IMR-90 (cell line): ENCODE measurements around the gene KDM5A. TPM values are rescaled to one million over a fixed set of nuclear protein-coding genes. Genes with fewer than 3 reads are reported as not detected.

Experiments
- ATAC-seq: fragments of 200-7000 bp; cut with Tn5 transposase; 2 replicates; pipeline ENCODE4 v1.9.1; 2020; ENCODE audit warnings: low read depth, mild to moderate bottlenecking, moderate library complexity
- BruUV-seq: library from RNA; stranded (reverse); fragments of 400-500 nt; replicated peaks from 2 replicates; lab custom pipeline; 2021; lab: Mats Ljungman, UMichigan
- CTCF ChIA-PET: fragments of 300-600 bp; formaldehyde crosslinking; extraction: SDS; loops from one replicate; lab custom pipeline; 2021; ENCODE audit warnings: antibody characterized with exemption; lab: Yijun Ruan, JAX
- POLR2A ChIA-PET: fragments of 300-600 bp; sonication (Branson Sonifier 250); formaldehyde crosslinking; loops from one replicate; lab custom pipeline; 2022; ENCODE audit warnings: antibody characterized with exemption; ENCODE audit not compliant: unreplicated experiment; lab: Charles Lee
- DNase-seq: peaks from one replicate; pipeline ENCODE4 v3.0.0; 2013
- H2AFZ ChIP-seq: replicated peaks from 2 replicates; pipeline ENCODE3; 2013; ENCODE audit warnings: low read length, mild to moderate bottlenecking; ENCODE audit not compliant: poor library complexity
- H2AK5ac ChIP-seq: 2 replicates; pipeline ENCODE4 v1.6.1; 2013; ENCODE audit warnings: low read depth, low read length, inconsistent platforms
- H2AK9ac ChIP-seq: replicated peaks from 2 replicates; pipeline ENCODE3; 2013; ENCODE audit warnings: mild to moderate bottlenecking, low read depth, low read length, moderate library complexity; ENCODE audit not compliant: poor library complexity
- H2BK120ac ChIP-seq: 2 replicates; pipeline ENCODE4 v1.6.1; 2013; ENCODE audit warnings: low read depth, low read length, inconsistent platforms
- H2BK15ac ChIP-seq: 3 replicates; pipeline ENCODE4 v1.6.1; 2013; ENCODE audit warnings: low read depth, low read length, inconsistent platforms
- H2BK20ac ChIP-seq: 2 replicates; pipeline ENCODE4 v1.6.1; 2013; ENCODE audit warnings: low read depth, mild to moderate bottlenecking, inconsistent platforms, low read length, moderate library complexity
- H2BK5ac ChIP-seq: 2 replicates; pipeline ENCODE4 v1.6.1; 2013; ENCODE audit warnings: mild to moderate bottlenecking, low read depth, low read length, inconsistent platforms; ENCODE audit not compliant: poor library complexity, severe bottlenecking
- H3K14ac ChIP-seq: replicated peaks from 2 replicates; pipeline ENCODE4 v1.6.1; 2013; ENCODE audit warnings: low read depth, low read length, inconsistent platforms
- H3K18ac ChIP-seq: 2 replicates; pipeline ENCODE4 v1.6.1; 2013; ENCODE audit warnings: low read depth, low read length, control low read depth
- H3K23ac ChIP-seq: 2 replicates; pipeline ENCODE4 v1.6.1; 2013; ENCODE audit warnings: low read depth, low read length, inconsistent platforms
- H3K27ac ChIP-seq: 2 replicates; pipeline ENCODE4 v1.5.1; 2013; ENCODE audit warnings: mild to moderate bottlenecking, control low read depth, low read length; ENCODE audit not compliant: insufficient read depth
- H3K27me3 ChIP-seq: 2 replicates; pipeline ENCODE4 v1.6.1; 2013; ENCODE audit warnings: low read length; ENCODE audit not compliant: control insufficient read depth, insufficient read depth
- H3K36me3 ChIP-seq: 2 replicates; pipeline ENCODE4 v1.6.1; 2013; ENCODE audit warnings: low read length, mixed read lengths; ENCODE audit not compliant: control insufficient read depth, insufficient read depth
- H3K4ac ChIP-seq: 2 replicates; pipeline ENCODE4 v1.6.1; 2013; ENCODE audit warnings: low read depth, low read length, inconsistent platforms
- H3K4me1 ChIP-seq: 2 replicates; pipeline ENCODE4 v1.6.1; 2013; ENCODE audit warnings: low read length, mixed read lengths; ENCODE audit not compliant: control insufficient read depth, insufficient read depth
- H3K4me2 ChIP-seq: 2 replicates; pipeline ENCODE4 v1.6.1; 2013; ENCODE audit warnings: low read depth, mild to moderate bottlenecking, control low read depth, low read length, moderate library complexity
- H3K4me3 ChIP-seq: 2 replicates; pipeline ENCODE4 v1.5.1; 2013; ENCODE audit warnings: low read depth, mild to moderate bottlenecking, control low read depth, low read length, moderate library complexity; ENCODE audit not compliant: insufficient read depth
- H3K56ac ChIP-seq: 2 replicates; pipeline ENCODE4 v1.6.1; 2013; ENCODE audit warnings: low read length, inconsistent platforms; ENCODE audit not compliant: insufficient read depth; ENCODE audit errors: extremely low read depth
- H3K79me1 ChIP-seq, 2 experiments: 2 replicates each; pipeline ENCODE4 v1.6.1; 2013; ENCODE audit warnings: low read length in 2 of 2, inconsistent platforms in 1 of 2, low read depth in 1 of 2
- H3K9ac ChIP-seq: 2 replicates; pipeline ENCODE4 v1.6.1; 2013; ENCODE audit warnings: low read depth, low read length, control low read depth
- H3K9me1 ChIP-seq: 2 replicates; pipeline ENCODE4 v1.6.1; 2013; ENCODE audit warnings: low read length, inconsistent platforms; ENCODE audit not compliant: insufficient read depth
- H3K9me3 ChIP-seq: 2 replicates; pipeline ENCODE4 v1.6.1; 2013; ENCODE audit warnings: low read length; ENCODE audit not compliant: control insufficient read depth, insufficient read depth
- H4K20me1 ChIP-seq: 2 replicates; pipeline ENCODE4 v1.6.1; 2013; ENCODE audit warnings: low read length, inconsistent platforms; ENCODE audit not compliant: insufficient read depth
- H4K5ac ChIP-seq: 2 replicates; pipeline ENCODE4 v1.6.1; 2013; ENCODE audit warnings: mild to moderate bottlenecking, low read depth, low read length, control low read depth
- H4K8ac ChIP-seq, 2 experiments: 2 replicates each; pipeline ENCODE4 v1.6.1; 2013; ENCODE audit warnings: low read depth in 2 of 2, low read length in 2 of 2, control low read depth in 1 of 2, inconsistent platforms in 1 of 2
- H4K91ac ChIP-seq: 2 replicates; pipeline ENCODE4 v1.6.1; 2013; ENCODE audit warnings: low read depth, low read length, inconsistent platforms; ENCODE audit not compliant: insufficient read depth
- BHLHE40 ChIP-seq: fragments of 150-350 bp; IDR thresholded peaks from 2 replicates; pipeline ENCODE4 v1.6.1; 2016; ENCODE audit warnings: mild to moderate bottlenecking, low read depth, low read length
- CEBPB ChIP-seq: IDR thresholded peaks from 2 replicates; pipeline ENCODE4 v1.6.1; 2012; ENCODE audit warnings: low read depth, low read length, improper control_type of control experiment
- CHD1 ChIP-seq: IDR thresholded peaks from 2 replicates; pipeline ENCODE4 v1.6.1; 2012; ENCODE audit warnings: low read depth, low read length, improper control_type of control experiment
- FOS ChIP-seq: fragments of 150-350 bp; IDR thresholded peaks from 2 replicates; pipeline ENCODE4 v1.6.1; 2016; ENCODE audit warnings: low read depth, low read length
- MAFK ChIP-seq: IDR thresholded peaks from 2 replicates; pipeline ENCODE4 v1.6.1; 2012; ENCODE audit warnings: low read depth, low read length, improper control_type of control experiment
- MAZ ChIP-seq: IDR thresholded peaks from 2 replicates; pipeline ENCODE4 v1.6.1; 2012; ENCODE audit warnings: low read depth, mild to moderate bottlenecking, low read length, improper control_type of control experiment, moderate library complexity, borderline replicate concordance
- MXI1 ChIP-seq: IDR thresholded peaks from 2 replicates; pipeline ENCODE4 v1.6.1; 2012; ENCODE audit warnings: low read depth, mild to moderate bottlenecking, low read length, moderate library complexity, borderline replicate concordance
- NFE2L2 ChIP-seq: fragments of 150-350 bp; IDR thresholded peaks from 2 replicates; pipeline ENCODE4 v1.6.1; 2016; ENCODE audit warnings: low read depth, mild to moderate bottlenecking, low read length
- POLR2A ChIP-seq: IDR thresholded peaks from 2 replicates; pipeline ENCODE4 v1.6.1; 2012; ENCODE audit warnings: mild to moderate bottlenecking, low read depth, low read length
- RAD21 ChIP-seq: IDR thresholded peaks from 2 replicates; pipeline ENCODE4 v1.6.1; 2012; ENCODE audit warnings: low read length, improper control_type of control experiment
- RCOR1 ChIP-seq: IDR thresholded peaks from 2 replicates; pipeline ENCODE4 v1.6.1; 2012; ENCODE audit warnings: mild to moderate bottlenecking, low read length, improper control_type of control experiment; ENCODE audit not compliant: insufficient replicate concordance
- RFX5 ChIP-seq: IDR thresholded peaks from 2 replicates; pipeline ENCODE4 v1.8.0; 2012; ENCODE audit warnings: low read depth, mild to moderate bottlenecking, low read length, moderate library complexity
- SMC3 ChIP-seq: fragments of 150-350 bp; IDR thresholded peaks from 2 replicates; pipeline ENCODE4 v1.6.1; 2016; ENCODE audit warnings: low read depth, mild to moderate bottlenecking, antibody characterized with exemption, low read length, moderate library complexity
- USF2 ChIP-seq: fragments of 150-350 bp; IDR thresholded peaks from 2 replicates; pipeline ENCODE4 v1.6.1; 2017; ENCODE audit warnings: mild to moderate bottlenecking, antibody characterized with exemption, low read length, low read depth
- WGBS, 2 experiments: methylation state at CpG; one replicate each; pipeline versions ENCODE4 v1.1.5 to v1.1.7; 2013; ENCODE audit warnings: missing lambda C conversion rate in 2 of 2; ENCODE audit not compliant: insufficient read length in 1 of 2; ENCODE audit errors: extremely low coverage in 2 of 2; 5-methylcytosine and 5-hydroxymethylcytosine counted together
- dilution Hi-C: fragments of 300-500 bp; cut with HindIII; formaldehyde crosslinking; loops from one replicate; pipeline ENCODE4 v1.14.3; 2018; ENCODE audit warnings: low sequenced_read_pairs; ENCODE audit not compliant: unreplicated experiment
- in situ Hi-C: fragments of 300-500 bp; cut with MboI; formaldehyde crosslinking; loops from 3 replicates; pipeline ENCODE4 v1.14.3; 2019; ENCODE audit warnings: low sequenced_read_pairs, inconsistent platforms, mixed read lengths
- intact Hi-C: fragments of 100-400 bp; cut with micrococcal nuclease; formaldehyde crosslinking; loops from 2 replicates; pipeline ENCODE4 v1.10.0; 2022
- polyA plus RNA-seq, 3 experiments: library from polyadenylated mRNA; depleted of rRNA; stranded (reverse); fragments of >200 nt; gene quantifications; 2 replicates each; pipeline ENCODE4 v1.2.3, GENCODE V29; 2012; ENCODE audit warnings: low replicate concordance in 1 of 3
- total RNA-seq: library from RNA; depleted of rRNA; stranded (reverse); fragments of >200 nt; gene quantifications from 2 replicates; pipeline ENCODE4 v1.2.3, GENCODE V29; 2012
- TF ChIP-seq, protein P1 (sequence below): fragments of 150-350 bp; IDR thresholded peaks from 2 replicates; pipeline ENCODE4 v1.6.1; 2016; ENCODE audit warnings: low read depth, mild to moderate bottlenecking, low read length, moderate library complexity, borderline replicate concordance
- TF ChIP-seq, protein P2 (sequence below): conservative IDR thresholded peaks from 2 replicates; pipeline ENCODE4 v1.5.1; 2012; ENCODE audit warnings: mild to moderate bottlenecking, low read depth, low read length, improper control_type of control experiment

KDM5A gene
- total and polyA plus RNA-seq, 2 of the 4 experiments (the other 2 are of a cell fraction): 7.9 to 95.9 TPM

DNA sequence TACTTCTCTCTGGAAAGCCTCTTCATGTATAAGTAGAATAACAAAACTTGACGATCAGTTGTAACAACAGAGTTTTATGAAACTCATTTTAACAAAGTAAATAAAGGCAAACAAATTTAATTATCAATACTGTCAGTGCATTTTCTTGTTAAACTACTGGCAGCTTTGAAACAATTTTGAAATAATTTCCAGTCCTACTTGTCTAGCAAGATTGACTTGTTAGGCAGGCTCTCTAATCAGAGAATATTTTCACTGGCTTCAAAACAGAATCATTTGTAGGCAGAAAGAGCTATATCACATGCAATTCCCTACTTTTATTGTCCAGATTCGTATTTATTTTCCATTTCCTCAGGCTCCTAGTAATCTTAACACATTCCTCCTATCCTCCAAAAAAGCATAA lies 80.6 kb downstream of the KDM5A start:
- no peak overlapping the region for H2BK5ac ChIP-seq
- dilution Hi-C loops (no loop called here), intact Hi-C loops (no loop called here), in situ Hi-C loops (no loop called here)
- H3K9me3 ChIP-seq: no peaks in the 10 kb centered on the region
- no peak for ATAC-seq
- peaks cover 47% of the 10 kb centered on the region for H3K36me3 ChIP-seq
- no peak overlapping the region for H3K56ac ChIP-seq
- no peaks in the 10 kb centered on the region; the same call in 1 of the 2 replicates for H3K9me1 ChIP-seq
- no peak for DNase-seq
- no peak overlapping the region for H4K8ac ChIP-seq
- H2AFZ ChIP-seq: no peak overlapping the region
- no peak overlapping the region for H3K9ac ChIP-seq
- no TSS peak for BruUV-seq
- H2BK120ac ChIP-seq: no peak overlapping the region
- no peak overlapping the region for H3K18ac ChIP-seq
- ChIA-PET CTCF (no interaction called here), POLR2A (no interaction called here)
- no peak overlapping the region for H2BK20ac ChIP-seq
- H3K23ac ChIP-seq: no peak overlapping the region
- H4K91ac ChIP-seq: no peak overlapping the region
- H3K4me3 ChIP-seq: no peak overlapping the region
- H3K14ac ChIP-seq: no peak overlapping the region
- no peak overlapping the region for H3K4me2 ChIP-seq
- H3K4me1 ChIP-seq: no peaks in the 10 kb centered on the region; the same call in 1 of the 2 replicates
- no CpG with 5 or more reads among the region's 2 CpGs for WGBS, 2 experiments
- no peak overlapping the region for H4K5ac ChIP-seq
- H3K27ac ChIP-seq: no peak overlapping the region
- no peak overlapping the region for H2BK15ac ChIP-seq
- H3K4ac ChIP-seq: no peak overlapping the region
- no peaks in the 10 kb centered on the region for H4K20me1 ChIP-seq
- H3K27me3 ChIP-seq: no peaks in the 10 kb centered on the region
- H2AK5ac ChIP-seq: no peak overlapping the region
- no peak for TF ChIP-seq MXI1
- TF ChIP-seq, protein P1, sequence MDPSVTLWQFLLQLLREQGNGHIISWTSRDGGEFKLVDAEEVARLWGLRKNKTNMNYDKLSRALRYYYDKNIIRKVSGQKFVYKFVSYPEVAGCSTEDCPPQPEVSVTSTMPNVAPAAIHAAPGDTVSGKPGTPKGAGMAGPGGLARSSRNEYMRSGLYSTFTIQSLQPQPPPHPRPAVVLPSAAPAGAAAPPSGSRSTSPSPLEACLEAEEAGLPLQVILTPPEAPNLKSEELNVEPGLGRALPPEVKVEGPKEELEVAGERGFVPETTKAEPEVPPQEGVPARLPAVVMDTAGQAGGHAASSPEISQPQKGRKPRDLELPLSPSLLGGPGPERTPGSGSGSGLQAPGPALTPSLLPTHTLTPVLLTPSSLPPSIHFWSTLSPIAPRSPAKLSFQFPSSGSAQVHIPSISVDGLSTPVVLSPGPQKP: no peak
- TF ChIP-seq FOS: no peak
- no peak for TF ChIP-seq USF2
- no peak for TF ChIP-seq NFE2L2
- TF ChIP-seq RFX5: no peak
- no peak for TF ChIP-seq BHLHE40
- TF ChIP-seq, protein P2, sequence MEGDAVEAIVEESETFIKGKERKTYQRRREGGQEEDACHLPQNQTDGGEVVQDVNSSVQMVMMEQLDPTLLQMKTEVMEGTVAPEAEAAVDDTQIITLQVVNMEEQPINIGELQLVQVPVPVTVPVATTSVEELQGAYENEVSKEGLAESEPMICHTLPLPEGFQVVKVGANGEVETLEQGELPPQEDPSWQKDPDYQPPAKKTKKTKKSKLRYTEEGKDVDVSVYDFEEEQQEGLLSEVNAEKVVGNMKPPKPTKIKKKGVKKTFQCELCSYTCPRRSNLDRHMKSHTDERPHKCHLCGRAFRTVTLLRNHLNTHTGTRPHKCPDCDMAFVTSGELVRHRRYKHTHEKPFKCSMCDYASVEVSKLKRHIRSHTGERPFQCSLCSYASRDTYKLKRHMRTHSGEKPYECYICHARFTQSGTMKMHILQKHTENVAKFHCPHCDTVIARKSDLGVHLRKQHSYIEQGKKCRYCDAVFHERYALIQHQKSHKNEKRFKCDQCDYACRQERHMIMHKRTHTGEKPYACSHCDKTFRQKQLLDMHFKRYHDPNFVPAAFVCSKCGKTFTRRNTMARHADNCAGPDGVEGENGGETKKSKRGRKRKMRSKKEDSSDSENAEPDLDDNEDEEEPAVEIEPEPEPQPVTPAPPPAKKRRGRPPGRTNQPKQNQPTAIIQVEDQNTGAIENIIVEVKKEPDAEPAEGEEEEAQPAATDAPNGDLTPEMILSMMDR: no peak
- TF ChIP-seq SMC3: no peak
- no peak for TF ChIP-seq MAZ
- TF ChIP-seq POLR2A: no peak
- TF ChIP-seq MAFK: no peak
- no peak for TF ChIP-seq RAD21
- TF ChIP-seq RCOR1: no peak
- no peak for TF ChIP-seq CEBPB
- TF ChIP-seq CHD1: no peak
- no peak overlapping the region for H2AK9ac ChIP-seq
- H3K79me1 ChIP-seq: peaks cover 18 to 27% of the 10 kb centered on the region in 2 experiments; a peak in 3 of 4 replicates
